IMR-90 (cell line): Measurements from ENCODE around the gene CCN2. TPM values are rescaled to one million over a fixed set of nuclear protein-coding genes. Genes with fewer than 3 reads are reported as not detected.

ENCODE experiments used
- ATAC-seq: fragments of 200-7000 bp; cut with Tn5 transposase; 2 replicates; pipeline ENCODE4 v1.9.1; 2020; ENCODE audit warnings: low read depth, mild to moderate bottlenecking, moderate library complexity
- BruUV-seq: library from RNA; stranded (reverse); fragments of 400-500 nt; replicated peaks from 2 replicates; lab custom pipeline; 2021; lab: Mats Ljungman, UMichigan
- CTCF ChIA-PET: fragments of 300-600 bp; formaldehyde crosslinking; extraction: SDS; loops from one replicate; lab custom pipeline; 2021; ENCODE audit warnings: antibody characterized with exemption; lab: Yijun Ruan, JAX
- POLR2A ChIA-PET: fragments of 300-600 bp; sonication (Branson Sonifier 250); formaldehyde crosslinking; loops from one replicate; lab custom pipeline; 2022; ENCODE audit warnings: antibody characterized with exemption; ENCODE audit not compliant: unreplicated experiment; lab: Charles Lee
- DNase-seq: peaks from one replicate; pipeline ENCODE4 v3.0.0; 2013
- H2AFZ ChIP-seq: replicated peaks from 2 replicates; pipeline ENCODE3; 2013; ENCODE audit warnings: low read length, mild to moderate bottlenecking; ENCODE audit not compliant: poor library complexity
- H2AK5ac ChIP-seq: 2 replicates; pipeline ENCODE4 v1.6.1; 2013; ENCODE audit warnings: low read depth, low read length, inconsistent platforms
- H2AK9ac ChIP-seq: replicated peaks from 2 replicates; pipeline ENCODE3; 2013; ENCODE audit warnings: mild to moderate bottlenecking, low read depth, low read length, moderate library complexity; ENCODE audit not compliant: poor library complexity
- H2BK120ac ChIP-seq: 2 replicates; pipeline ENCODE4 v1.6.1; 2013; ENCODE audit warnings: low read depth, low read length, inconsistent platforms
- H2BK15ac ChIP-seq: 3 replicates; pipeline ENCODE4 v1.6.1; 2013; ENCODE audit warnings: low read depth, low read length, inconsistent platforms
- H2BK20ac ChIP-seq: 2 replicates; pipeline ENCODE4 v1.6.1; 2013; ENCODE audit warnings: low read depth, mild to moderate bottlenecking, inconsistent platforms, low read length, moderate library complexity
- H2BK5ac ChIP-seq: 2 replicates; pipeline ENCODE4 v1.6.1; 2013; ENCODE audit warnings: mild to moderate bottlenecking, low read depth, low read length, inconsistent platforms; ENCODE audit not compliant: poor library complexity, severe bottlenecking
- H3K14ac ChIP-seq: replicated peaks from 2 replicates; pipeline ENCODE4 v1.6.1; 2013; ENCODE audit warnings: low read depth, low read length, inconsistent platforms
- H3K18ac ChIP-seq: 2 replicates; pipeline ENCODE4 v1.6.1; 2013; ENCODE audit warnings: low read depth, low read length, control low read depth
- H3K23ac ChIP-seq: 2 replicates; pipeline ENCODE4 v1.6.1; 2013; ENCODE audit warnings: low read depth, low read length, inconsistent platforms
- H3K27ac ChIP-seq: 2 replicates; pipeline ENCODE4 v1.5.1; 2013; ENCODE audit warnings: mild to moderate bottlenecking, control low read depth, low read length; ENCODE audit not compliant: insufficient read depth
- H3K27me3 ChIP-seq: 2 replicates; pipeline ENCODE4 v1.6.1; 2013; ENCODE audit warnings: low read length; ENCODE audit not compliant: control insufficient read depth, insufficient read depth
- H3K36me3 ChIP-seq: 2 replicates; pipeline ENCODE4 v1.6.1; 2013; ENCODE audit warnings: low read length, mixed read lengths; ENCODE audit not compliant: control insufficient read depth, insufficient read depth
- H3K4ac ChIP-seq: 2 replicates; pipeline ENCODE4 v1.6.1; 2013; ENCODE audit warnings: low read depth, low read length, inconsistent platforms
- H3K4me1 ChIP-seq: 2 replicates; pipeline ENCODE4 v1.6.1; 2013; ENCODE audit warnings: low read length, mixed read lengths; ENCODE audit not compliant: control insufficient read depth, insufficient read depth
- H3K4me2 ChIP-seq: 2 replicates; pipeline ENCODE4 v1.6.1; 2013; ENCODE audit warnings: low read depth, mild to moderate bottlenecking, control low read depth, low read length, moderate library complexity
- H3K4me3 ChIP-seq: 2 replicates; pipeline ENCODE4 v1.5.1; 2013; ENCODE audit warnings: low read depth, mild to moderate bottlenecking, control low read depth, low read length, moderate library complexity; ENCODE audit not compliant: insufficient read depth
- H3K56ac ChIP-seq: 2 replicates; pipeline ENCODE4 v1.6.1; 2013; ENCODE audit warnings: low read length, inconsistent platforms; ENCODE audit not compliant: insufficient read depth; ENCODE audit errors: extremely low read depth
- H3K79me1 ChIP-seq, 2 experiments: 2 replicates each; pipeline ENCODE4 v1.6.1; 2013; ENCODE audit warnings: low read length in 2 of 2, inconsistent platforms in 1 of 2, low read depth in 1 of 2
- H3K9ac ChIP-seq: 2 replicates; pipeline ENCODE4 v1.6.1; 2013; ENCODE audit warnings: low read depth, low read length, control low read depth
- H3K9me1 ChIP-seq: 2 replicates; pipeline ENCODE4 v1.6.1; 2013; ENCODE audit warnings: low read length, inconsistent platforms; ENCODE audit not compliant: insufficient read depth
- H3K9me3 ChIP-seq: 2 replicates; pipeline ENCODE4 v1.6.1; 2013; ENCODE audit warnings: low read length; ENCODE audit not compliant: control insufficient read depth, insufficient read depth
- H4K20me1 ChIP-seq: 2 replicates; pipeline ENCODE4 v1.6.1; 2013; ENCODE audit warnings: low read length, inconsistent platforms; ENCODE audit not compliant: insufficient read depth
- H4K5ac ChIP-seq: 2 replicates; pipeline ENCODE4 v1.6.1; 2013; ENCODE audit warnings: mild to moderate bottlenecking, low read depth, low read length, control low read depth
- H4K8ac ChIP-seq, 2 experiments: 2 replicates each; pipeline ENCODE4 v1.6.1; 2013; ENCODE audit warnings: low read depth in 2 of 2, low read length in 2 of 2, control low read depth in 1 of 2, inconsistent platforms in 1 of 2
- H4K91ac ChIP-seq: 2 replicates; pipeline ENCODE4 v1.6.1; 2013; ENCODE audit warnings: low read depth, low read length, inconsistent platforms; ENCODE audit not compliant: insufficient read depth
- BHLHE40 ChIP-seq: fragments of 150-350 bp; IDR thresholded peaks from 2 replicates; pipeline ENCODE4 v1.6.1; 2016; ENCODE audit warnings: mild to moderate bottlenecking, low read depth, low read length
- CEBPB ChIP-seq: IDR thresholded peaks from 2 replicates; pipeline ENCODE4 v1.6.1; 2012; ENCODE audit warnings: low read depth, low read length, improper control_type of control experiment
- MAFK ChIP-seq: IDR thresholded peaks from 2 replicates; pipeline ENCODE4 v1.6.1; 2012; ENCODE audit warnings: low read depth, low read length, improper control_type of control experiment
- MAZ ChIP-seq: IDR thresholded peaks from 2 replicates; pipeline ENCODE4 v1.6.1; 2012; ENCODE audit warnings: low read depth, mild to moderate bottlenecking, low read length, improper control_type of control experiment, moderate library complexity, borderline replicate concordance
- WGBS, 2 experiments: methylation state at CpG; one replicate each; pipeline versions ENCODE4 v1.1.5 to v1.1.7; 2013; ENCODE audit warnings: missing lambda C conversion rate in 2 of 2; ENCODE audit not compliant: insufficient read length in 1 of 2; ENCODE audit errors: extremely low coverage in 2 of 2; 5-methylcytosine and 5-hydroxymethylcytosine counted together
- dilution Hi-C: fragments of 300-500 bp; cut with HindIII; formaldehyde crosslinking; loops from one replicate; pipeline ENCODE4 v1.14.3; 2018; ENCODE audit warnings: low sequenced_read_pairs; ENCODE audit not compliant: unreplicated experiment
- in situ Hi-C: fragments of 300-500 bp; cut with MboI; formaldehyde crosslinking; loops from 3 replicates; pipeline ENCODE4 v1.14.3; 2019; ENCODE audit warnings: low sequenced_read_pairs, inconsistent platforms, mixed read lengths
- intact Hi-C: fragments of 100-400 bp; cut with micrococcal nuclease; formaldehyde crosslinking; loops from 2 replicates; pipeline ENCODE4 v1.10.0; 2022
- polyA plus RNA-seq, 3 experiments: library from polyadenylated mRNA; depleted of rRNA; stranded (reverse); fragments of >200 nt; gene quantifications; 2 replicates each; pipeline ENCODE4 v1.2.3, GENCODE V29; 2012; ENCODE audit warnings: low replicate concordance in 1 of 3
- total RNA-seq: library from RNA; depleted of rRNA; stranded (reverse); fragments of >200 nt; gene quantifications from 2 replicates; pipeline ENCODE4 v1.2.3, GENCODE V29; 2012
- TF ChIP-seq, protein P1 (sequence below): fragments of 150-350 bp; IDR thresholded peaks from 2 replicates; pipeline ENCODE4 v1.6.1; 2017; ENCODE audit warnings: mild to moderate bottlenecking, antibody characterized with exemption, low read length, low read depth
- TF ChIP-seq, protein P2 (sequence below): conservative IDR thresholded peaks from 2 replicates; pipeline ENCODE4 v1.5.1; 2012; ENCODE audit warnings: mild to moderate bottlenecking, low read depth, low read length, improper control_type of control experiment

Gene CCN2
- total and polyA plus RNA-seq, 2 of the 4 experiments (the other 2 are of a cell fraction) = 148 to 1,205 TPM

- dilution Hi-C loops = no loop called here
- H3K27ac ChIP-seq = no peak overlapping the region
These were observed 39.2 kb downstream of the CCN2 start for GRCh38 chr6:131911951-131912350.

More at GRCh38 chr6:131911951-131912350, 39.2 kb downstream of the CCN2 start:
- Histone ChIP-seq H3K4me3 (no peak overlapping the region), H3K23ac (no peak overlapping the region), H4K20me1 (no peaks in the 10 kb centered on the region), H3K56ac (no peak overlapping the region), H3K9me1 (0 out of 2 replicates have a peak, but pooled peaks cover 3% of the 10 kb centered on the region), H3K9me3 (no peaks in the 10 kb centered on the region), H3K4ac (no peak overlapping the region), H2BK20ac (no peak overlapping the region), H2AK9ac (no peak overlapping the region), H3K9ac (no peak overlapping the region), H4K8ac (no peak overlapping the region), H3K14ac (no peak overlapping the region), H4K5ac (no peak overlapping the region), H3K27me3 (no peaks in the 10 kb centered on the region), H3K36me3 (no peaks in the 10 kb centered on the region), H2AK5ac (no peak overlapping the region), H3K4me2 (peak overlapping the region; percentile 72; the same call in 1 of the 2 replicates), H3K79me1 (no peaks in the 10 kb centered on the region), H2BK5ac (no peak overlapping the region), H3K18ac (no peak overlapping the region), H2BK15ac (no peak overlapping the region), H3K4me1 (peaks cover 3% of the 10 kb centered on the region), H2AFZ (no peak overlapping the region), H4K91ac (no peak overlapping the region), H2BK120ac (no peak overlapping the region)
- ATAC-seq (peak; percentile 40), DNase-seq (peak; percentile 58)
- ChIA-PET POLR2A (no interaction called here), CTCF (interaction anchor here (0.5 to 2.4 kb wide), 2 partner anchors 14 to 216 kb away, joined by 3 to 30 read pairs; no protein-coding TSS in a partner anchor)
- BruUV-seq = no TSS peak
- TF ChIP-seq CEBPB (0 out of 2 replicates have a peak, but pooled peaks have one; percentile 10), BHLHE40 (no peak), MAFK (no peak), MAZ (no peak)
- TF ChIP-seq, protein P1, sequence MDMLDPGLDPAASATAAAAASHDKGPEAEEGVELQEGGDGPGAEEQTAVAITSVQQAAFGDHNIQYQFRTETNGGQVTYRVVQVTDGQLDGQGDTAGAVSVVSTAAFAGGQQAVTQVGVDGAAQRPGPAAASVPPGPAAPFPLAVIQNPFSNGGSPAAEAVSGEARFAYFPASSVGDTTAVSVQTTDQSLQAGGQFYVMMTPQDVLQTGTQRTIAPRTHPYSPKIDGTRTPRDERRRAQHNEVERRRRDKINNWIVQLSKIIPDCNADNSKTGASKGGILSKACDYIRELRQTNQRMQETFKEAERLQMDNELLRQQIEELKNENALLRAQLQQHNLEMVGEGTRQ = no peak
- TF ChIP-seq, protein P2, sequence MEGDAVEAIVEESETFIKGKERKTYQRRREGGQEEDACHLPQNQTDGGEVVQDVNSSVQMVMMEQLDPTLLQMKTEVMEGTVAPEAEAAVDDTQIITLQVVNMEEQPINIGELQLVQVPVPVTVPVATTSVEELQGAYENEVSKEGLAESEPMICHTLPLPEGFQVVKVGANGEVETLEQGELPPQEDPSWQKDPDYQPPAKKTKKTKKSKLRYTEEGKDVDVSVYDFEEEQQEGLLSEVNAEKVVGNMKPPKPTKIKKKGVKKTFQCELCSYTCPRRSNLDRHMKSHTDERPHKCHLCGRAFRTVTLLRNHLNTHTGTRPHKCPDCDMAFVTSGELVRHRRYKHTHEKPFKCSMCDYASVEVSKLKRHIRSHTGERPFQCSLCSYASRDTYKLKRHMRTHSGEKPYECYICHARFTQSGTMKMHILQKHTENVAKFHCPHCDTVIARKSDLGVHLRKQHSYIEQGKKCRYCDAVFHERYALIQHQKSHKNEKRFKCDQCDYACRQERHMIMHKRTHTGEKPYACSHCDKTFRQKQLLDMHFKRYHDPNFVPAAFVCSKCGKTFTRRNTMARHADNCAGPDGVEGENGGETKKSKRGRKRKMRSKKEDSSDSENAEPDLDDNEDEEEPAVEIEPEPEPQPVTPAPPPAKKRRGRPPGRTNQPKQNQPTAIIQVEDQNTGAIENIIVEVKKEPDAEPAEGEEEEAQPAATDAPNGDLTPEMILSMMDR = no peak
- WGBS, 2 experiments = no CpG with 5 or more reads among the region's 3 CpGs
- in situ Hi-C loops (loop anchor here (5.0 kb wide), 1 partner anchor 220 kb away; no protein-coding TSS in a partner anchor), intact Hi-C loops (loop anchor here (5.0 kb wide), 3 partner anchors 105 to 220 kb away; partner anchors contain the start of gene ENPP1)
